Measurements from ENCODE around the gene FBXO28.

Gene FBXO28

GRCh38 chr1:224118688-224119087, 4.8 kb downstream of the FBXO28 start:
- peak overlapping the region; percentile 37 for H3K9ac ChIP-seq (ENCODE audit: low read depth, low read length, poor library complexity, severe bottlenecking)
- no peak for TF ChIP-seq EZH2phosphoT487 (IDR thresholded peaks at IDR 0.05; ENCODE audit: borderline replicate concordance)
- no peak for TF ChIP-seq CTCF (conservative IDR thresholded peaks at IDR 0.05; ENCODE audit: low read length)
- H3F3A ChIP-seq (ENCODE audit: low read depth) = peaks cover 12% of the 10 kb centered on the region
- H3K36me3 ChIP-seq (ENCODE audit: insufficient read depth, low read length) = peaks cover 6% of the 10 kb centered on the region; the same call in 1 of the 2 replicates
- H4K20me1 ChIP-seq (ENCODE audit: insufficient read depth, low read length, poor library complexity, severe bottlenecking) = peaks cover 34% of the 10 kb centered on the region
- H3K27me3 ChIP-seq (ENCODE audit: insufficient read depth, low read length, poor library complexity, severe bottlenecking) = no peaks in the 10 kb centered on the region
- H3K79me2 ChIP-seq (ENCODE audit: insufficient read depth, low read length) = peaks cover 93% of the 10 kb centered on the region
- no peak overlapping the region for H2AFZ ChIP-seq (ENCODE audit: low read length)
- H3K4me3 ChIP-seq (ENCODE audit: low read length, poor library complexity, severe bottlenecking) = no peak overlapping the region
- no peaks in the 10 kb centered on the region for H3K9me3 ChIP-seq (ENCODE audit: insufficient read depth, low read depth, low read length)
- H3K9me2 ChIP-seq (replicated peaks; ENCODE audit: low read depth, low read length) = no peaks in the 10 kb centered on the region
- H3K4me1 ChIP-seq (ENCODE audit: insufficient read depth, low read length, poor library complexity, severe bottlenecking) = peaks cover 26% of the 10 kb centered on the region
- peak overlapping the region; percentile 25 for H3K4me2 ChIP-seq (ENCODE audit: low read depth, low read length, poor library complexity, severe bottlenecking)

DNA sequence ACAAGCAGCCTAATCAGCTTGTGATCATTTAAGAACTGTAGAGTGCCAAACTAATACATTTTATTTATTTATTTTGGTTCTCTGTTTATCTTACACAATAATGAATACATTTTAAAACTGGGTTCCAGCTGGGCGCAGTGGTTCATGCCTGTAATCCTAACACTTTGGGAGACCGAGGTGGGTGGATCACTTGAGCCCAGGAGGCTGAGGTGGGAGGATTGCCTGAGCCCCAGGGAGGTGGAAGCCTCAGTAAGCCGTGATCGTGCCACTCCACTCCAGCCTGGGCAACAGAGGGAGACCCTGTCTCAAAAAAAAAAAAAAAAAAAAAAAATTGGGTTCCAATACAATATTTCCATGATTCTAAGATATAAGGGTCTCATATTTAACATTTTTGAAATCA, 9.2 kb downstream of the FBXO28 start:
- peaks cover 93% of the 10 kb centered on the region for H3K79me2 ChIP-seq (ENCODE audit: insufficient read depth, low read length)
- H3K27me3 ChIP-seq (ENCODE audit: insufficient read depth, low read length, poor library complexity, severe bottlenecking) = no peaks in the 10 kb centered on the region
- H4K20me1 ChIP-seq (ENCODE audit: insufficient read depth, low read length, poor library complexity, severe bottlenecking) = peaks cover 13% of the 10 kb centered on the region
- H2AFZ ChIP-seq (ENCODE audit: low read length) = no peak overlapping the region
- no peaks in the 10 kb centered on the region for H3K9me3 ChIP-seq (ENCODE audit: insufficient read depth, low read depth, low read length)
- peaks cover 7% of the 10 kb centered on the region for H3K4me1 ChIP-seq (ENCODE audit: insufficient read depth, low read length, poor library complexity, severe bottlenecking)
- H3K36me3 ChIP-seq (ENCODE audit: insufficient read depth, low read length) = peaks cover 6% of the 10 kb centered on the region; the same call in 1 of the 2 replicates
- TF ChIP-seq CTCF (conservative IDR thresholded peaks at IDR 0.05; ENCODE audit: low read length) = no peak
- TF ChIP-seq EZH2phosphoT487 (IDR thresholded peaks at IDR 0.05; ENCODE audit: borderline replicate concordance) = no peak
- no peaks in the 10 kb centered on the region for H3F3A ChIP-seq (ENCODE audit: low read depth)
- no peak overlapping the region for H3K4me2 ChIP-seq (ENCODE audit: low read depth, low read length, poor library complexity, severe bottlenecking)
- H3K4me3 ChIP-seq (ENCODE audit: low read length, poor library complexity, severe bottlenecking) = no peak overlapping the region
- no peaks in the 10 kb centered on the region for H3K9me2 ChIP-seq (replicated peaks; ENCODE audit: low read depth, low read length)
- no peak overlapping the region for H3K9ac ChIP-seq (ENCODE audit: low read depth, low read length, poor library complexity, severe bottlenecking)

DNA sequence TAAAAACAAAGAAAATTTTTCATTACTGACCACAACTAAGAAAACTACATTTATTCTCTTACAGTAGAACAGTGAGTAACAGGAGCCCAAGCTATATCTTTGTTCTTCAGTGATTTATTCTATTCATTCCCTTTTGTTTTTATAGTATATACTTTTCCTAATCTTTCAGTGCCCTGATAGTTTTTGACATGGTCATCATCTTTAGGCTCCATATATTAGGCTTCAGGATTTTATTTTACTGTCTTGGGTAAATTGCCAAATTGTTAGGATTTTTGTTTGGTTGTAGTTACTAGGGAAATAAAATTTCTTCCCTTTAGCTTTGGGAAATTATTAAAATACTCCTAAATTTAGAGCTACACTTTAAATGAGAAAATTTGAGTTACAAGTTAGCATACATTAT, 10.3 kb downstream of the FBXO28 start:
- peaks cover 11% of the 10 kb centered on the region for H4K20me1 ChIP-seq (ENCODE audit: insufficient read depth, low read length, poor library complexity, severe bottlenecking)
- H2AFZ ChIP-seq (ENCODE audit: low read length) = no peak overlapping the region
- peaks cover 91% of the 10 kb centered on the region for H3K79me2 ChIP-seq (ENCODE audit: insufficient read depth, low read length)
- H3K9me2 ChIP-seq (replicated peaks; ENCODE audit: low read depth, low read length) = no peaks in the 10 kb centered on the region
- H3K9ac ChIP-seq (ENCODE audit: low read depth, low read length, poor library complexity, severe bottlenecking) = no peak overlapping the region
- TF ChIP-seq EZH2phosphoT487 (IDR thresholded peaks at IDR 0.05; ENCODE audit: borderline replicate concordance) = no peak
- no peak for TF ChIP-seq CTCF (conservative IDR thresholded peaks at IDR 0.05; ENCODE audit: low read length)
- H3K4me1 ChIP-seq (ENCODE audit: insufficient read depth, low read length, poor library complexity, severe bottlenecking) = no peaks in the 10 kb centered on the region
- no peak overlapping the region for H3K4me2 ChIP-seq (ENCODE audit: low read depth, low read length, poor library complexity, severe bottlenecking)
- no peaks in the 10 kb centered on the region for H3K27me3 ChIP-seq (ENCODE audit: insufficient read depth, low read length, poor library complexity, severe bottlenecking)
- H3K36me3 ChIP-seq (ENCODE audit: insufficient read depth, low read length) = peaks cover 6% of the 10 kb centered on the region; the same call in 1 of the 2 replicates
- H3K9me3 ChIP-seq (ENCODE audit: insufficient read depth, low read depth, low read length) = no peaks in the 10 kb centered on the region
- no peak overlapping the region for H3K4me3 ChIP-seq (ENCODE audit: low read length, poor library complexity, severe bottlenecking)
- no peaks in the 10 kb centered on the region for H3F3A ChIP-seq (ENCODE audit: low read depth)
